Stimulated activated CD8-positive, alpha-beta memory T cell treated with anti-CD3 and anti-CD28 coated beads, Interleukin-4, amount 100 ng/mL, for 4 hours (primary cell): ENCODE data around the gene CRB2.

Experiments
- DNase-seq, 2 donors: peaks; one replicate each; pipeline ENCODE4 v3.0.0-alpha.2; 2020; ENCODE audit warnings: low read depth in 2 of 2, low spot score in 1 of 2

Gene CRB2

DNA sequence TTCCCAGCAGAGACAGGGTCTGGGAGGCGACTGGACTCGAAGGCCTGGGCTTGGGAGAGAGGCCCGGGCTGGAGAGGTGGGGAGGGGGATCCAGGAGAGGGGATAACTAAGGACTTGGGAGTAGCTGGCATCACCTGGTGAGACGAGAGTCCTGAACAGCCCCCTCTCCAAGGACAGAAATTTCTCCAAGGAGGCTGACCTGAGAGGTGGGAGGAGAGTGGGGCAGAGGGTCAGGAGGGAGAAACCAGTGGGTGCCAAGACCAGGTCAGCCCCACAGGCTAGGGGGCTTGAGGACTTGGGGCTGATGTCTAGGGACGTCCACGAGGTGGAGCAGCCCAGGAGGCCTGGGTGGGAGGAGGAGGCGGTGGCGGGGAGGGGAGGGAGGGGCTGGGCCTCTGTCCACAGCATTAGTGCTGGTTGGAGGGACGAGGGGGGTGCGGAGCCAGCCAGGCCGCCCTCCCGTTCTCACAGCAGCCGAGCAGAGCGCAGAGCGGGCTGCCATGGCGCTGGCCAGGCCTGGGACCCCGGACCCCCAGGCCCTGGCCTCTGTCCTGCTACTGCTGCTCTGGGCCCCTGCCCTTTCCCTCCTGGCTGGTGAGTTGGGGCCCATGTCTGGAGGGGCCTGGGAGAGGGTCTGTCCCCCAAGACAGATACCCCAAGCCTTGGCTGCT lies at the start of gene CRB2:
TSS of gene CRB2 (plus strand) at position 437 of the 671 bp plus-strand sequence. CDS start at position 501, 64 bp downstream.
- no peak for DNase-seq

- no peak for DNase-seq
Measured at GRCh38 chr9:123309611-123310010, 46.4 kb upstream of the CRB2 start.

DNA sequence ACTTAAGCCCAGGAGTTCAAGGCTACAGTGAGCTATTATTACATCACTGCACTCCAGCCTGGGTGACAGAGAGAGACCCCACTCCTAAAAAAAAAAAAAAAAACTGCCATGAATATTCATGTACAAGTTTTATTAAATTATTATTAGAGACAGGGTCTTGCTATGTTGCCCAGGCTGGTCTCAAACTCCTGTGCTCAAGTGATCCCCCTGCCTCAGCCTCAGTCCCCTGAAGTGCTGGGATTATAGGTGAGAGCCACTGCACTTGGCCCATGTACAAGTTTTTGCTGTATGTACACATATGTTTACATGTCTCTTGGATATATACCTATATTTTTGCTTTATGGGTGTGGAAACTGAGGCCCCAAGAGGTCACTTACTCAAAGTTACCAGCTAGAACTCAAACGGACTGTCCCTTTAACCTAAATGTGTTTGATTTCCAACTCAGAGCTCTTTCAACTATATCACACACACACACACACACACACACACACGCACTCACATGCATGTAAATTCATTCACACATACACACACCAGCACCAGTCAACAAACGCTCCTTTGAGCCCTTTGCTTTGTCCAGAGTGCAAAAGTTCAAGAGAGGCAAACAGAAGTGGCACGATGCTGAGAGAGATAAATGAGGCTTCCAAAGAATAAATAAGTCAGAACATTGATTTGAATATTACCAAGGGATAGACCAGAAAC lies 45.3 kb upstream of the CRB2 start:
- DNase-seq = no peak

DNA sequence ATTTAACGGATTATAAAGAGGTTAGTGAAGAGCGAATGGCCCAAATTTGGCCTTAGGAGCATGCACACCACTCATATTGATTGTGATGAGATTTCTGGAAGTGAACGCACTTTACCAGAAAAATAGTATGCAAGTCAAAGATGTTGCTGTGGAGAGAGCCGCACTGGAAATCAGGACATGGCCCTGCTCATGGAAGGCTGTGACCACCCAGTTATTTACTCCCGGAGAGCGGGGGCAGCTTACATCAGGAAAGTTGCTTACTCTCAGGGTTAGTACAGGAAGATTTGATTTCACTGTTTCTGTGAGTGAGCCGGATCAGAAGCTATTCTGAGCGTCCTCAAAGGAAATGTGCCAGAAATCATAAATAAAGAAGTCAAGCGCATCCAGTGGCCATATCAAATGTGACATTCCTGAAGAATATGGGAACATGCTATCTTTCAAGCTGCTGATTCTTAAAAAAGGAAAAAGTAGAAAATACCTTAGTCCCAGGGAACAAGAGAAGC lies 44.7 kb upstream of the CRB2 start:
- no peak for DNase-seq

DNA sequence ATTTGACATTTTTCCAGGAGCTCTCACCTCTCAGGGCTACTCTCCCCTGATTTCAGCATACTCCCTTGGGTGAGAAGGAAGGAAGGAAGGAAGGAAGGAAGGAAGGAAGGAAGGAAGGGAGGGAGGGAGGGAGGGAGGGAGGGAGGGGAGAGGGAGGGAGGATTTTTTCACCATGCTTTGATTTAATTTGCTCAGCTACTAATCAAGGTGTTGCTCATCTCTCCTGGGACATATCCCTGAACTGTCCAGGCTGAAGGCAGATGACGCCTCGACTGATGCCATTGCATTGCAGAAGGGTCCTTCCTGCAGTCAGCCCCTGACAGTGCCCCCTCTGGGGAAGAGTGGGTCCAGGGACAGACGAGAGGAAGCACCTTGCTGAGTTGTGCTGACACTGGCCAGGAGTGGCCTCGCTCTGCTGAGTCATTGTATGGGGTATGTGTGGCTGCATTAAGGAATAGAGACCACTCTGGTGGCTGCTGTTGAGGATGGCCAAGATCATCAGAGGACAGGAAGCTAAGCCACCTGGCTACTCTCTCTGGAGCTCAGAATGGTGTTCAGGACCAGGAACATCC lies 43.6 kb upstream of the CRB2 start:
- no peak for DNase-seq

DNA sequence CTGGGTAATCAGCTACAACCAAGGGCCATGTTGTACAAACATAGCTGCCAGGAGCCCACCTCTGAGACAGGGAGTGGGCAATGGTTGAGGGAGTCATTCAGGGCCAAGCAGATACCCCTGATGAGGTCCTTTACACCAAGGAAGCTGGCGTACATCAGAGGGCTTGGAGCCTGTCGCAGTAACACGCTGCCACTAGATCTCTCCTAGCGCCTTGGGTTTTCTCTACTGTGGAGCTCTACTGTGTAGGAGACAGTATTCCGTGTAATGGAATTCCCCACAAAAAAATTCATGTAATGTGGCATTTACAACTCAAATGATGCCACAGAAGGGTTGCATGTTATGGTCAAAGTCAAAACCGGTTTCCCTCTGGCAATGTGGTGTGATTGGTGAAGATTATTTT lies 41.4 kb upstream of the CRB2 start:
- DNase-seq = no peak

DNA sequence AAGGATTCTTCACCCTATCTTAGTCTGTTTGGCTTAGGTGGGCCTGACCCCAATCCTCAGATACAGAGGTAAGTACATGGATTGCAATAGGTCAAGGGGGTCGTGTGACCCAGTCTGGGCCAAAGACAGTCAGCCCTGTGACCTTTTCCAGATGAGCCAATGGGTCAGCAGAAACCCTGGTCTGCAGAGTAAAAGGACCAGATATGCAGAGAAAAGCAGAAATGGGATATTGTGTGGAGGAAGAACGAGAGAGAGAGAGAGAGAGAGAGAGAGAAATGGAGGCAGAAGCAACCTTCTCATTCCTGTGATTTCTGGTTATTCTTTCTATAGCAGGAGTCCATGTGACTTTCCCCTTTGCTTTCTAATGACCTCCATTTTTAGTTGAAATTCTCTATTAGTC lies 40.4 kb upstream of the CRB2 start:
- DNase-seq = no peak

DNA sequence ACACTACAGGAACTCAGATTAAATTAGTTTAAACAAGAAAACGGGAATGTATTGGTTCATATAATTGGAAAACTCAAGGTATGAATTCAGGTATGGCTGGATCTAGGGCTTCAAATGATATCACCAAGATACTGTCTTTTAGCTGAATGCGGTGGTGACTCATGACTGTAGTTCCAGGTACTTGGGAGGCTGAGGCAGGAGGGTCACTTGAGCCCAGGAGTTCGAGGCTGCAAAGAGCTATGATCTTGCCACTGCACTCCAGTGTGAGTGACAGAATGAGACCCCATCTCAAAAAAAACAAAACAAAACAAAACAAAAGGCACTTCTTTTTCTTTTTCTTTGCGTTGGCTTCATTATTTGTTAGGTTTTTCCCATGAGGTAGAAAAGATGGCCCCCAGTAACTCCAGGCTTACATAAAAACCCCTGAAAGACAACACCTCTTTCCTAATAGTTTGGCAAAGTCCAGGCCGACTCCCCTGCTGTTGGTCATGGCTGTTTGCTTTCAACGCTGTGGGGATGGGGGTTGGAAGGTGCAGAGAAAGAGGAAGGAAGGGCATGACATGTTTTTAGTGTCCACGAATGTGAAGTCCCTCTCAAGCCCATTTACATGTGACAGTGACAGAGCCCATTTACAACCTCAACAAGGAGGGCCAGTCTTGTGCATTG lies 39.8 kb upstream of the CRB2 start:
- no peak for DNase-seq

- no peak for DNase-seq
Measured at GRCh38 chr9:123318202-123318601, 37.8 kb upstream of the CRB2 start.

GRCh38 chr9:123318961-123319421 lies 37.0 kb upstream of the CRB2 start:
- no peak for DNase-seq

DNA sequence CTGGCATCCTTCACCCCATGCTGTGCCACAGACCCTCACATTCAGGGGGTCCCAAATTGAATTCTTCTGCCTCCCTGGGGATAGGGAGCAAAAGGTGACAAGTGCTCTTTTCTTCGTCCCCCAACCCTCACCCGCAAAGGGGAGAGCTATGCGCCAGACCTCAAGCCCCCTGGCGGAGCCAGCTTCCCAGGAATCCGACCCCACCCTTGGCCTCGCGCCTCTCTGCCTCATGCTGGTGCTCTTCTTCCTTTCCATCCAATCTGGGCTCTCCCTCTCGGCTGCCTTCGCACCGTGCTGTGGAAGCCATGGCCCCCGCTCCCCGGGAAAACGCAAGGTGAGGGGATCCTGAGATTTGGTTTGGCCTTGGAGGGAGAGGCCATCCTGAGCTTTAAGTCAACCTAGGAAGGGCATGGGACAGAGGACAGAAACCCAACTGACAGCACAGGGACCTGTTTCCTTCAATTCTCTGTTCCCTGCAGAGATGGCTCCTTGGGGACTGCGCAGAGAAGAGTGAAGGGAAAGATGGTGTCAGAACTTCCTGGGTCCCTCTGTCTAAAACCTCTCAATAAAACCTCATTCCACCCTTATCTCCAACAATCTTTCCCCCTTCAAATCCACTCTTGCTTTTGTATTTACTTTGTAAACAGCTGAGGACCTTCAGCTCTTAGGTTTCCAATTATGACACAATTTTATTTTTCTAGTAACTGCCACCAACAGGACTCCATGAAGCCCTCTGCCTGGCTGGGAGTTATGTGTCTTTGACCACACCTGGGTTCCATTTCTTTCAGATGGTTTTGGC lies 36.3 kb upstream of the CRB2 start:
- no peak for DNase-seq

DNA sequence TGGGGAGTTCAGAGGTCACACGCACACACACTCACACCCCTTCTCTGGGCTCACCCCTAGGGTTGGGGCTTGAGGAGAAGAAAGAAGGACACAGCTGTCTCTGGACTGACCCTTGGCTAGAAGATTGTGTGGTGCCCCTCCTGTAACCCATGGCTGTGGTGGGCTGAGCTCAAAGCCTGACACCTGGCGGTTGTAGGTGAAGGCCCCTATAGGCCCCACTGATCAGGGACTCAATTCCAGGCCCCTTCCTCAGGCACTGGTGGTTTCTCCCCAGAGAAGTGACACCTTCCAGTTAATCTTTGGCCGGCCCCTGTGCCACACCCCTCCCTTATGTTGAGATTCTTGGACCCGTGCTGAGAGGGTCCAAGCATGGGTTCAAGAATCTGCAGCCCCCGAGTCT lies 35.2 kb upstream of the CRB2 start:
- no peak for DNase-seq

GRCh38 chr9:123321616-123322272 lies 34.3 kb upstream of the CRB2 start:
- no peak for DNase-seq

DNA sequence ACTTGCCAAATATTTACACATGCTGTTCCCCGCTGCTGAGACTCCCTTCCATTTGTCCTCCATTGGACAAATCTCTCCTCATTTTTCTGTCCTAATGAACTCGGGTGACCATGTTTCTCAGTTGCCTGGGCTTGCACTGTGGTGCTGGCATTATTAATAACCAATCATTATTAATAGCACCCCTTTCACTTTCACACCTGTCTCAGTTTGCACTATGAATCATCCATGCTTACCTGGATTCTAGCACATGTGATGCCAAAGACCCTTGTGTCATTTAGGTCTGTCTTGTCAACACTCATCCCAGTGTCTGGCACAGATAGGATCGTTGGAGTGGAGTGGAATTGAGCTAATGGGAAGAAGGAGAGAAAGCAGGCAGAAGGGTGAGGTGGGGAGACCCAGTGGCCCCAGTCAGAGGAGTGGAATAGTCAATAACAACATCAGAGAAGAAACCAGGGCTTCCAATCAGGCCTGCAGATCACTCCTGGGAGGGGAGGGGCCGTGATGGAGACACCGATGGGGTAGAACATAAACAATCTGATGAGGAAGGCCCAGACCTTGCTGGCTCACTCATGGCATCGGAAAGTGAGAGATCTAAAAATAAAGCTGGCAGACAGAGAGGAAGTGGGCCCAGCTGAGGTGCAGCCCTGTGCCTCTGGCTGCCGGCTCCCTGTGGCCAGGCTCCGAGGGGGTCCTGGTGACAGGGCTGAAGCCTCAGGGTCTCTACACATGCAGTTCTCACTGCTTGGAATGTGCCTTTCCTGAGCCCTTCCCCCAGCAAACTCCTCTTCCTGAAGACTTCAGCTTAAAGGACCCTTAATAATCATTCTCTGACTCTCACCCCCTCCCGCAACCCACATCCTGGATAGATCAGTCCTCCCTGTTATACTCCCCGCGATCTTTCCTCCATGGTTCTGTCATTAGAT lies 33.5 kb upstream of the CRB2 start:
- DNase-seq = peak in 1 of 2 donors; percentile 44

- no peak for DNase-seq
Measured at GRCh38 chr9:123323196-123324013, 32.6 kb upstream of the CRB2 start.

- no peak for DNase-seq
Measured at GRCh38 chr9:123324767-123325183, 31.2 kb upstream of the CRB2 start.

- no peak for DNase-seq
Measured at GRCh38 chr9:123326187-123326586, 29.8 kb upstream of the CRB2 start.

DNA sequence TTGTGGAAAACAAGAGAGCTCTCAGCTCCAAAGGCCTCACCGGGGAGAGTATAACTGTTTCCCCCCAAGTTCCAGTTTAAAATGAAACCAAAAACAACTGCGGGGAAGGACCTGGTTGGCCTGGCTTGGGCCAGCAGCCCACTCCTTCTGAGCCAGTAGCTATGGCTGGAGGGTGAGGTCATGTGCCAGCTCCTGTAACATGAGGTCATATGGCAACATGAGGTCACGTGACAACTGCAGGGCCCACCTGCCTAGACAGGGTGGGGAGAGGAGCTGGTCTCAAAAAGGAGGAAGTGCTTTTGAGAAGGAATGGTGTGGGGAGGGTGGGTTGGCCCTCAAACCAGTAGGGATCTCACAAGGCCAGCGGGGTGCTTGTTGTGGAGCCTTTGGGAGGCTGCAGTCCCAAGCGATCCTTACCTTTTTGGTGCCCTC lies 29.3 kb upstream of the CRB2 start:
- no peak for DNase-seq
